H9 (cell line): ENCODE data around the gene SCTR. TPM values are rescaled to one million over a fixed set of nuclear protein-coding genes. Genes with fewer than 3 reads are reported as not detected.

Experiments
- DNase-seq: peaks from one replicate; pipeline ENCODE4 v3.0.0-alpha.2; 2017
- H2AFZ ChIP-seq: one replicate; pipeline ENCODE4 v1.6.1; 2013; ENCODE audit warnings: mild to moderate bottlenecking, low read length, control low read depth, moderate library complexity
- H2AK5ac ChIP-seq: 2 replicates; pipeline ENCODE4 v1.6.1; 2013; ENCODE audit warnings: low read length, control low read depth, mixed read lengths; ENCODE audit not compliant: insufficient read length
- H2BK120ac ChIP-seq: one replicate; pipeline ENCODE4 v1.6.1; 2013; ENCODE audit warnings: low read depth, mild to moderate bottlenecking, low read length, control low read depth, inconsistent platforms; ENCODE audit not compliant: poor library complexity, severe bottlenecking
- H2BK12ac ChIP-seq: 2 replicates; pipeline ENCODE4 v1.6.1; 2013; ENCODE audit warnings: low read length, control low read depth, mixed read lengths, low read depth; ENCODE audit not compliant: insufficient read length
- H2BK15ac ChIP-seq: 2 replicates; pipeline ENCODE4 v1.6.1; 2013; ENCODE audit warnings: low read depth, low read length, control low read depth
- H2BK20ac ChIP-seq: one replicate; pipeline ENCODE4 v1.6.1; 2013; ENCODE audit warnings: low read depth, mild to moderate bottlenecking, low read length, control low read depth, inconsistent platforms; ENCODE audit not compliant: poor library complexity, severe bottlenecking
- H2BK5ac ChIP-seq: 2 replicates; pipeline ENCODE4 v1.6.1; 2013; ENCODE audit warnings: low read length, control low read depth, mixed read lengths; ENCODE audit not compliant: insufficient read length
- H3K14ac ChIP-seq: 2 replicates; pipeline ENCODE4 v1.6.1; 2013; ENCODE audit warnings: low read length, control low read depth; ENCODE audit not compliant: insufficient read depth
- H3K18ac ChIP-seq: 2 replicates; pipeline ENCODE4 v1.6.1; 2013; ENCODE audit warnings: low read depth, mild to moderate bottlenecking, mixed read lengths, low read length, control low read depth; ENCODE audit not compliant: insufficient read length
- H3K23ac ChIP-seq: 2 replicates; pipeline ENCODE4 v1.6.1; 2013; ENCODE audit warnings: low read length, control low read depth, mixed read lengths, low read depth; ENCODE audit not compliant: insufficient read length
- H3K23me2 ChIP-seq: 2 replicates; pipeline ENCODE4 v1.6.1; 2013; ENCODE audit warnings: low read depth, mild to moderate bottlenecking, mixed read lengths, low read length, control low read depth; ENCODE audit not compliant: insufficient read length, poor library complexity, severe bottlenecking
- H3K27ac ChIP-seq: 2 replicates; pipeline ENCODE4 v1.5.1; 2013; ENCODE audit warnings: low read length, control low read depth, mixed read lengths, low read depth; ENCODE audit not compliant: insufficient read length
- H3K27me3 ChIP-seq: 2 replicates; pipeline ENCODE4 v1.6.1; 2013; ENCODE audit warnings: low read length, control low read depth, inconsistent platforms; ENCODE audit not compliant: insufficient read depth
- H3K4ac ChIP-seq: 2 replicates; pipeline ENCODE4 v1.6.1; 2013; ENCODE audit warnings: low read depth, mild to moderate bottlenecking, control low read depth, inconsistent platforms, low read length, moderate library complexity
- H3K4me1 ChIP-seq: 2 replicates; pipeline ENCODE4 v1.6.1; 2013; ENCODE audit warnings: low read length, control low read depth, inconsistent platforms; ENCODE audit not compliant: insufficient read depth
- H3K4me2 ChIP-seq: 2 replicates; pipeline ENCODE4 v1.6.1; 2013; ENCODE audit warnings: low read length, control low read depth, mixed read lengths; ENCODE audit not compliant: insufficient read length, insufficient read depth
- H3K56ac ChIP-seq: 2 replicates; pipeline ENCODE4 v1.6.1; 2013; ENCODE audit warnings: low read depth, mild to moderate bottlenecking, mixed read lengths, low read length, control low read depth; ENCODE audit not compliant: insufficient read length
- H3K79me1 ChIP-seq: 2 replicates; pipeline ENCODE4 v1.6.1; 2013; ENCODE audit warnings: low read depth, mild to moderate bottlenecking, moderate library complexity, low read length, control low read depth, inconsistent platforms; ENCODE audit not compliant: insufficient read depth, poor library complexity, severe bottlenecking
- H3K79me2 ChIP-seq: 2 replicates; pipeline ENCODE4 v1.6.1; 2013; ENCODE audit warnings: low read length, control low read depth, inconsistent platforms; ENCODE audit not compliant: insufficient read depth
- H3K9ac ChIP-seq: 2 replicates; pipeline ENCODE4 v1.6.1; 2013; ENCODE audit warnings: low read length, control low read depth, mixed read lengths; ENCODE audit not compliant: insufficient read length; ENCODE audit errors: extremely low read depth
- H3K9me3 ChIP-seq: one replicate; pipeline ENCODE4 v1.6.1; 2013; ENCODE audit warnings: low read depth, low read length, inconsistent platforms; ENCODE audit not compliant: control insufficient read depth
- H3T11ph ChIP-seq: one replicate; pipeline ENCODE4 v1.6.1; 2013; ENCODE audit warnings: mild to moderate bottlenecking, low read length, control low read depth, inconsistent platforms
- H4K20me1 ChIP-seq: one replicate; pipeline ENCODE4 v1.6.1; 2013; ENCODE audit not compliant: control insufficient read depth, insufficient read length, insufficient read depth
- H4K5ac ChIP-seq: 2 replicates; pipeline ENCODE4 v1.6.1; 2013; ENCODE audit warnings: low read depth, mild to moderate bottlenecking, mixed read lengths, low read length, control low read depth; ENCODE audit not compliant: insufficient read length
- H4K8ac ChIP-seq: replicated peaks from 2 replicates; pipeline ENCODE4 v1.6.1; 2013; ENCODE audit warnings: low read length, control low read depth, mixed read lengths, low read depth; ENCODE audit not compliant: insufficient read length
- H4K91ac ChIP-seq: 2 replicates; pipeline ENCODE4 v1.6.1; 2013; ENCODE audit warnings: low read depth, mild to moderate bottlenecking, moderate library complexity, mixed read lengths, low read length, control low read depth; ENCODE audit not compliant: insufficient read length
- H3K27ac Mint-ChIP-seq, 3 experiments: 2 replicates in 2 of 3; 3 replicates in 1 of 3; pipeline ENCODE4 v1.8.0; 2020 to 2021; ENCODE audit warnings: mixed read lengths in 3 of 3, mild to moderate bottlenecking in 1 of 3, moderate library complexity in 1 of 3
- H3K27me3 Mint-ChIP-seq: 2 replicates; pipeline ENCODE4 v1.8.0; 2021; ENCODE audit warnings: low read depth, mild to moderate bottlenecking, moderate library complexity, mixed read lengths
- H3K36me3 Mint-ChIP-seq, 3 experiments: 2 replicates in 2 of 3; 3 replicates in 1 of 3; pipeline ENCODE4 v1.8.0; 2020 to 2021; ENCODE audit warnings: low read depth in 3 of 3, mixed read lengths in 3 of 3; ENCODE audit not compliant: insufficient read depth in 1 of 3
- H3K4me1 Mint-ChIP-seq, 2 experiments: 2 replicates each; pipeline ENCODE4 v1.8.0; 2020; ENCODE audit warnings: mixed read lengths in 2 of 2
- H3K4me3 Mint-ChIP-seq, 2 experiments: 2 replicates in 1 of 2; 3 replicates in 1 of 2; pipeline ENCODE4 v1.8.0; 2020 to 2021; ENCODE audit warnings: mild to moderate bottlenecking in 2 of 2, mixed read lengths in 2 of 2, moderate library complexity in 1 of 2
- H3K9me3 Mint-ChIP-seq, 2 experiments: 2 replicates in 1 of 2; 3 replicates in 1 of 2; pipeline ENCODE4 v1.8.0; 2020; ENCODE audit warnings: mild to moderate bottlenecking in 2 of 2, mixed read lengths in 2 of 2, moderate library complexity in 1 of 2
- WGBS: extraction: QIAGEN DNeasy Blood & Tissue Kit; methylation state at CpG from one replicate; pipeline ENCODE4 v1.1.7; 2013; ENCODE audit warnings: missing lambda C conversion rate, low lambda C conversion rate, mixed read lengths; ENCODE audit not compliant: insufficient read length; ENCODE audit errors: extremely low coverage; 5-methylcytosine and 5-hydroxymethylcytosine counted together
- total RNA-seq: library from RNA; stranded (reverse); gene quantifications from 2 replicates; pipeline ENCODE4 v1.2.1, GENCODE V29; 2021
- TF ChIP-seq, protein P1 (sequence below): fragments of 200-600 bp; sonication (generic); conservative IDR thresholded peaks from 3 replicates; pipeline ENCODE4 v1.8.0; 2021; ENCODE audit warnings: antibody characterized with exemption, mild to moderate bottlenecking

SCTR gene
- total RNA-seq, 1 experiment from 2014 or later, result not detected

DNA sequence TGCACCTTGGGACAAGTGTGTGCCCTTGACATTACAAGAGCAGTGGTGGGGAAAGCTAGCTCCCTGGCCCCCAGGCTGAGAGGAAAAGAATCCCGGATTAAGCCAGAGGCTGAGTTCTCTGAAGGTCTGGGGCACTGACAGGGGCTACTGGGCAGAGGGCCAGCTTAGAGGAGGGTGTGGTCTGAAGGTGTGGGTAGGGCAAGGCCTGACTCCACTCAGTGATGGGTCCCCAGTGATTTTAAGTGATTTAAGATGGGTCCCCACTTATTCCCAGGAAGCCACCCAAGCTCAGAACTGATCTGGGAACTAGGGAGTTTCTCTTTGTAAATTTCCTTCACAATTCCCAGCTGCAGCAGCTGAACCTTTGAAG is 83.8 kb downstream of the SCTR start:
- Histone ChIP-seq H3K14ac (no peak overlapping the region), H3K23me2 (no peaks in the 10 kb centered on the region), H4K91ac (no peak overlapping the region), H4K8ac (no peak overlapping the region), H3K79me2 (no peaks in the 10 kb centered on the region), H3K79me1 (no peaks in the 10 kb centered on the region), H3K4ac (no peak overlapping the region), H2BK15ac (no peak overlapping the region), H2BK12ac (no peak overlapping the region), H3K18ac (no peak overlapping the region), H2AK5ac (no peak overlapping the region), H2AFZ (no peak overlapping the region), H3T11ph (no peak overlapping the region), H4K5ac (no peak overlapping the region), H3K23ac (no peak overlapping the region), H3K4me1 (no peaks in the 10 kb centered on the region), H3K4me2 (no peak overlapping the region), H3K27me3 (no peaks in the 10 kb centered on the region), H3K56ac (no peak overlapping the region), H2BK5ac (no peak overlapping the region), H4K20me1 (no peaks in the 10 kb centered on the region), H3K9ac (no peak overlapping the region), H2BK20ac (no peak overlapping the region), H3K27ac (no peak overlapping the region), H3K9me3 (no peaks in the 10 kb centered on the region), H2BK120ac (no peak overlapping the region)
- peaks cover 6 to 9% of the 10 kb centered on the region in 2 experiments; a peak in 3 of 4 replicates for H3K4me1 Mint-ChIP-seq
- H3K4me3 Mint-ChIP-seq, result no peak overlapping the region
- peaks cover 2 to 8% (median 7%) of the 10 kb centered on the region in 3 experiments; a peak in 4 of 7 replicates for H3K36me3 Mint-ChIP-seq
- H3K27ac Mint-ChIP-seq, result no peak overlapping the region
- TF ChIP-seq, protein P1, sequence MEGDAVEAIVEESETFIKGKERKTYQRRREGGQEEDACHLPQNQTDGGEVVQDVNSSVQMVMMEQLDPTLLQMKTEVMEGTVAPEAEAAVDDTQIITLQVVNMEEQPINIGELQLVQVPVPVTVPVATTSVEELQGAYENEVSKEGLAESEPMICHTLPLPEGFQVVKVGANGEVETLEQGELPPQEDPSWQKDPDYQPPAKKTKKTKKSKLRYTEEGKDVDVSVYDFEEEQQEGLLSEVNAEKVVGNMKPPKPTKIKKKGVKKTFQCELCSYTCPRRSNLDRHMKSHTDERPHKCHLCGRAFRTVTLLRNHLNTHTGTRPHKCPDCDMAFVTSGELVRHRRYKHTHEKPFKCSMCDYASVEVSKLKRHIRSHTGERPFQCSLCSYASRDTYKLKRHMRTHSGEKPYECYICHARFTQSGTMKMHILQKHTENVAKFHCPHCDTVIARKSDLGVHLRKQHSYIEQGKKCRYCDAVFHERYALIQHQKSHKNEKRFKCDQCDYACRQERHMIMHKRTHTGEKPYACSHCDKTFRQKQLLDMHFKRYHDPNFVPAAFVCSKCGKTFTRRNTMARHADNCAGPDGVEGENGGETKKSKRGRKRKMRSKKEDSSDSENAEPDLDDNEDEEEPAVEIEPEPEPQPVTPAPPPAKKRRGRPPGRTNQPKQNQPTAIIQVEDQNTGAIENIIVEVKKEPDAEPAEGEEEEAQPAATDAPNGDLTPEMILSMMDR, result no peak
- no CpG with 5 or more reads among the region's 1 CpG for WGBS
- H3K27me3 Mint-ChIP-seq, result peaks cover under 1% of the 10 kb centered on the region
- no peaks in the 10 kb centered on the region for H3K9me3 Mint-ChIP-seq
- DNase-seq, result peak; percentile 15
